ENCODE results near the gene ARHGEF26.

- TF ChIP-seq, protein P1, sequence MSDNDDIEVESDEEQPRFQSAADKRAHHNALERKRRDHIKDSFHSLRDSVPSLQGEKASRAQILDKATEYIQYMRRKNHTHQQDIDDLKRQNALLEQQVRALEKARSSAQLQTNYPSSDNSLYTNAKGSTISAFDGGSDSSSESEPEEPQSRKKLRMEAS (IDR thresholded peaks at IDR 0.05; ENCODE audit: low read depth, low read length) = no peak
- no peak for TF ChIP-seq CTCF (IDR thresholded peaks at IDR 0.05; ENCODE audit: low read depth, low read length)
- TF ChIP-seq POLR2A (IDR thresholded peaks at IDR 0.05; ENCODE audit: extremely low read depth, insufficient read length) = no peak
- no peak for TF ChIP-seq MYC (IDR thresholded peaks at IDR 0.05; ENCODE audit: low read depth, low read length)
Measured at GRCh38 chr3:154152741-154153140, 31.6 kb downstream of the ARHGEF26 start.
